Measurements from ENCODE around the gene UNC13A.

Gene UNC13A

GRCh38 chr19:17711851-17712250 is 23.7 kb upstream of the UNC13A start:
- Histone ChIP-seq H3K9me2 (replicated peaks; ENCODE audit: low read depth, low read length) (no peaks in the 10 kb centered on the region), H3K4me2 (ENCODE audit: low read depth, low read length, poor library complexity, severe bottlenecking) (no peak overlapping the region), H3K36me3 (ENCODE audit: insufficient read depth, low read length) (no peaks in the 10 kb centered on the region), H3K9me3 (ENCODE audit: insufficient read depth, low read depth, low read length) (no peaks in the 10 kb centered on the region), H3K27me3 (ENCODE audit: insufficient read depth, low read length, poor library complexity, severe bottlenecking) (no peaks in the 10 kb centered on the region), H3K9ac (ENCODE audit: low read depth, low read length, poor library complexity, severe bottlenecking) (no peak overlapping the region), H3K79me2 (ENCODE audit: insufficient read depth, low read length) (no peaks in the 10 kb centered on the region), H3F3A (ENCODE audit: low read depth) (no peaks in the 10 kb centered on the region), H4K20me1 (ENCODE audit: insufficient read depth, low read length, poor library complexity, severe bottlenecking) (no peaks in the 10 kb centered on the region), H3K4me1 (ENCODE audit: insufficient read depth, low read length, poor library complexity, severe bottlenecking) (no peaks in the 10 kb centered on the region), H2AFZ (ENCODE audit: low read length) (no peak overlapping the region; the same call in 1 of the 2 replicates), H3K4me3 (ENCODE audit: low read length, poor library complexity, severe bottlenecking) (no peak overlapping the region)
- no peak for TF ChIP-seq EZH2phosphoT487 (IDR thresholded peaks at IDR 0.05; ENCODE audit: borderline replicate concordance)
- no peak for TF ChIP-seq CTCF (conservative IDR thresholded peaks at IDR 0.05; ENCODE audit: low read length)

GRCh38 chr19:17706750-17707181 is 18.6 kb upstream of the UNC13A start:
- no peak overlapping the region for H2AFZ ChIP-seq (ENCODE audit: low read length)
- no peak for TF ChIP-seq CTCF (conservative IDR thresholded peaks at IDR 0.05; ENCODE audit: low read length)
- no peak overlapping the region for H3K9ac ChIP-seq (ENCODE audit: low read depth, low read length, poor library complexity, severe bottlenecking)
- no peaks in the 10 kb centered on the region for H4K20me1 ChIP-seq (ENCODE audit: insufficient read depth, low read length, poor library complexity, severe bottlenecking)
- no peaks in the 10 kb centered on the region for H3K27me3 ChIP-seq (ENCODE audit: insufficient read depth, low read length, poor library complexity, severe bottlenecking)
- no peaks in the 10 kb centered on the region for H3K4me1 ChIP-seq (ENCODE audit: insufficient read depth, low read length, poor library complexity, severe bottlenecking)
- no peaks in the 10 kb centered on the region for H3K79me2 ChIP-seq (ENCODE audit: insufficient read depth, low read length)
- no peak overlapping the region for H3K4me3 ChIP-seq (ENCODE audit: low read length, poor library complexity, severe bottlenecking)
- H3F3A ChIP-seq (ENCODE audit: low read depth) = no peaks in the 10 kb centered on the region
- H3K9me2 ChIP-seq (replicated peaks; ENCODE audit: low read depth, low read length) = no peaks in the 10 kb centered on the region
- H3K9me3 ChIP-seq (ENCODE audit: insufficient read depth, low read depth, low read length) = no peaks in the 10 kb centered on the region
- H3K4me2 ChIP-seq (ENCODE audit: low read depth, low read length, poor library complexity, severe bottlenecking) = no peak overlapping the region
- no peaks in the 10 kb centered on the region for H3K36me3 ChIP-seq (ENCODE audit: insufficient read depth, low read length)

- TF ChIP-seq CTCF (conservative IDR thresholded peaks at IDR 0.05; ENCODE audit: low read length) (peak; percentile 97), EZH2phosphoT487 (IDR thresholded peaks at IDR 0.05; ENCODE audit: borderline replicate concordance) (no peak)
- Histone ChIP-seq H3K9me2 (replicated peaks; ENCODE audit: low read depth, low read length) (no peaks in the 10 kb centered on the region), H4K20me1 (ENCODE audit: insufficient read depth, low read length, poor library complexity, severe bottlenecking) (no peaks in the 10 kb centered on the region), H3K9me3 (ENCODE audit: insufficient read depth, low read depth, low read length) (no peaks in the 10 kb centered on the region), H3K9ac (ENCODE audit: low read depth, low read length, poor library complexity, severe bottlenecking) (no peak overlapping the region), H3F3A (ENCODE audit: low read depth) (no peaks in the 10 kb centered on the region), H3K4me3 (ENCODE audit: low read length, poor library complexity, severe bottlenecking) (no peak overlapping the region), H3K79me2 (ENCODE audit: insufficient read depth, low read length) (no peaks in the 10 kb centered on the region), H3K27me3 (ENCODE audit: insufficient read depth, low read length, poor library complexity, severe bottlenecking) (no peaks in the 10 kb centered on the region), H2AFZ (ENCODE audit: low read length) (no peak overlapping the region), H3K4me1 (ENCODE audit: insufficient read depth, low read length, poor library complexity, severe bottlenecking) (no peaks in the 10 kb centered on the region), H3K4me2 (ENCODE audit: low read depth, low read length, poor library complexity, severe bottlenecking) (no peak overlapping the region), H3K36me3 (ENCODE audit: insufficient read depth, low read length) (no peaks in the 10 kb centered on the region)
Observed at GRCh38 chr19:17703824-17704463, 15.8 kb upstream of the UNC13A start.
